SH-SY5Y (cell line): ENCODE results near the gene SLC45A3.

Experiments used
- GATA2 ChIP-seq: IDR thresholded peaks from 2 replicates; pipeline ENCODE4 v1.6.1; 2011; ENCODE audit warnings: mild to moderate bottlenecking, low read depth, low read length
- GATA3 ChIP-seq: IDR thresholded peaks from 2 replicates; pipeline ENCODE4 v1.6.1; 2011; ENCODE audit warnings: low read depth, mild to moderate bottlenecking, low read length, moderate library complexity

SLC45A3 gene

DNA sequence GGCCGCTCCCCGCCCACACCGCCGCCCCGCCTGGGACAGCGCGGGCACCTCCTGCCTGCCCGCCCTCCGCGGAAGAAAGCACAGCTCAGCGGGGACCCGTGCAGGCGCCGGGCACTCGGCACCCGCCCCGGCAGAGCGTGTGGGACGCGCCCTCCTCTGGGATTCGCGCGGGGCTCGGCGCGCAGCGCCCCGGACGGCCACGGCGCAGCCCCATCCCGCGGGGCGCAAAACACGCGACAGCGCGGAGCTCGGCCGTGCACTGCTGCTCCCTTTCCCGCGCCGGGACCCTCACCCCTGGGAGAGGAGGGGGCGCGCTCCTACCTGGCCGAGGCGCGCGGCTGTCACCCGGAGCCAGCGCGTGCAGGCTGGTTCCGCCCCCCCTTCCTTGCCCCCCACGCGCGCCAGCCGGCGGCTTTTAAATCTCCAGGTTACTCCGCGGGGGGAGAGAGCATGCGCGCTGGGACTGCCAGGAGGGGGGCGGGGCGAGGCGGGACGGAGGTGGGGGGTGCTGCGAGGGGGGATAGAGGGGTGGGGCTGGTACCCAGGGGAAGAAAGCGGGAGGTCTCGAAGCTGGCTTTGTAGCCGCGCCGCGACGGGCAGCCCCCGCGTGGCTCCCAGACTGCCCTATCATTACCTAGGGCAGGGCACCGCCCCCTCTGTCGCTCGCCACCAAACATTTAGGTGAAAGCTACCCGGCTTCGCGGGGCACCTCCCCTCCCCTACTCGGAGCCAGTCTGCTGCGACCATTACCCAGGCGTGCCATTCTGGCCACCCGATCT, at the start of gene SLC45A3:
Gene SLC45A3, minus strand, starts transcription at position 437 of the 779 bp plus-strand sequence. CDS start 15,853 bp downstream, outside the sequence.
- TF ChIP-seq GATA2 (no peak), GATA3 (no peak)

DNA sequence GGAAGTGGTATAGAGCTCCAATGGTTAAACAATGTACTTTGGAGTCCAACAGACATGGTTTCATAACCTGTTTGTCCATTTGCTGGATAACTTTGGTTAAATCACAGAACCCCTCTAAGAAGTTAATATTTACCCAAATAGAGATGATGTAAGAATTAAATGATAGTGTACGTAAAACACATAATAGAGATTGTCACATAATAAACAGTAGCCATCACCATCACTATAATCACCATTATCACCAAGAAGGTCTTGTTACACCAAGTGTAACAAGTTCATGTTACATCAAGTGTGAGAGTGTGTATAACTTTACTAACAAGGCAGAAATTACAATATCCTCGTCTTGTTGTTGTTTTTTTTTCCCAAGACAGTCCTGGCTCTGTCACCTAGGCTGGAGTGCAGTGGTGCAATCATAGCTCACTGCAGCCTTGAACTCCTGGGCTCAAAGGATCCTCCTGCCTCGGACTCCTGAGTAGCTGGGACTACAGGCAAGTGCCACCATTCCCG, 46.4 kb upstream of the SLC45A3 start:
- TF ChIP-seq GATA2 = no peak
- TF ChIP-seq GATA3 = no peak

GRCh38 chr1:205725514-205725913, 45.2 kb upstream of the SLC45A3 start:
- TF ChIP-seq GATA3 (no peak), GATA2 (no peak)

DNA sequence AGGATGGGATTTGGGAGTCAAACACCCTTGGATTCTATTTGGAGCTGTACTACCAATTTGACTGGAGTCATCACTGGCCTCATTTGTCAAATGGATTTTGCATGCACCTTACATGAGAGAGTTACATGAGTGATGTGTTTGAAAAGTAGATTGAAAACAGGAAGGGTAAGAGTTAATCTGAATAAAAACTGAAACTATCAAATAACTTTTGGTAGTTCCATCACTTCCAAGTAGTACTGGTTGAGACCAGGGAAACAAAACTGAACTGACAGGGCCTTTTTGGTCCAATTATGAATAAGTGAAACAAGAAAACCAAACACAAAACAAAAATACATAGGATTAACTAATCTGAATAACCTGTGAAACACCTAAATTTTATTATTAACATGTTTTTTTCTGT, 39.5 kb upstream of the SLC45A3 start:
- TF ChIP-seq GATA2 (no peak), GATA3 (no peak)

- TF ChIP-seq GATA2 (no peak), GATA3 (no peak)
These were observed 38.7 kb upstream of the SLC45A3 start for GRCh38 chr1:205719015-205719414.

GRCh38 chr1:205716371-205717132, 36.2 kb upstream of the SLC45A3 start:
- TF ChIP-seq GATA2 (no peak), GATA3 (no peak)

- TF ChIP-seq GATA3 (no peak), GATA2 (no peak)
These were observed 35.3 kb upstream of the SLC45A3 start for GRCh38 chr1:205715628-205716027.

GRCh38 chr1:205714906-205715246, 34.6 kb upstream of the SLC45A3 start:
- TF ChIP-seq GATA2 (no peak), GATA3 (no peak)

- no peak for TF ChIP-seq GATA2
- no peak for TF ChIP-seq GATA3
These were observed 34.0 kb upstream of the SLC45A3 start for GRCh38 chr1:205714190-205714905.

- TF ChIP-seq GATA2 (peak; percentile 78), GATA3 (peak; percentile 17; the same call in 1 of the 2 replicates)
These were observed 31.1 kb upstream of the SLC45A3 start for GRCh38 chr1:205711105-205712048.

- TF ChIP-seq GATA3 = no peak
- no peak for TF ChIP-seq GATA2
These were observed 30.1 kb upstream of the SLC45A3 start for GRCh38 chr1:205710201-205711062.

- TF ChIP-seq GATA2 (no peak), GATA3 (no peak)
These were observed 29.3 kb upstream of the SLC45A3 start for GRCh38 chr1:205709640-205710039.
